Endothelial cell (in vitro differentiated cells): ENCODE results near the gene ACTL6B. TPM values are rescaled to one million over a fixed set of nuclear protein-coding genes. Genes with fewer than 3 reads are reported as not detected.
A peak's percentile ranks its signal among the peaks of the same experiment; 100 is the strongest.

ENCODE experiments used
- DNase-seq: peaks from one replicate; pipeline ENCODE4 v3.0.0; 2021; ENCODE audit warnings: low spot score
- H3K27ac Mint-ChIP-seq: one replicate; pipeline ENCODE4 v1.8.0; 2021; ENCODE audit warnings: mixed read lengths, inconsistent platforms; ENCODE audit not compliant: unreplicated experiment
- H3K27me3 Mint-ChIP-seq: one replicate; pipeline ENCODE4 v1.8.0; 2021; ENCODE audit warnings: mild to moderate bottlenecking, moderate library complexity, mixed read lengths, inconsistent platforms; ENCODE audit not compliant: unreplicated experiment
- H3K36me3 Mint-ChIP-seq: one replicate; pipeline ENCODE4 v1.8.0; 2021; ENCODE audit warnings: mild to moderate bottlenecking, low read depth, mixed read lengths, inconsistent platforms; ENCODE audit not compliant: unreplicated experiment
- H3K4me1 Mint-ChIP-seq: one replicate; pipeline ENCODE4 v1.8.0; 2021; ENCODE audit warnings: mild to moderate bottlenecking, mixed read lengths, inconsistent platforms; ENCODE audit not compliant: unreplicated experiment
- H3K4me3 Mint-ChIP-seq: one replicate; pipeline ENCODE4 v1.8.0; 2021; ENCODE audit warnings: mild to moderate bottlenecking, mixed read lengths, inconsistent platforms; ENCODE audit not compliant: unreplicated experiment
- H3K9me3 Mint-ChIP-seq: one replicate; pipeline ENCODE4 v1.8.0; 2021; ENCODE audit warnings: mixed read lengths, inconsistent platforms; ENCODE audit not compliant: unreplicated experiment
- total RNA-seq: library from RNA; stranded (reverse); fragmentation: NEBNext Ultra II Directional; extraction: Animal tissue kit (Norgen Biotek cat#: 25700); gene quantifications from one replicate; pipeline ENCODE4 v1.2.1, GENCODE V29; 2021; ENCODE audit not compliant: unreplicated experiment
- TF ChIP-seq, protein P1 (sequence below): fragments of 200-600 bp; sonication (generic); IDR thresholded peaks from one replicate; pipeline ENCODE4 v1.5.0; 2021; ENCODE audit warnings: antibody characterized with exemption; ENCODE audit not compliant: unreplicated experiment

ACTL6B gene
- total RNA-seq, 1 donor from 2014 or later, result not detected

DNA sequence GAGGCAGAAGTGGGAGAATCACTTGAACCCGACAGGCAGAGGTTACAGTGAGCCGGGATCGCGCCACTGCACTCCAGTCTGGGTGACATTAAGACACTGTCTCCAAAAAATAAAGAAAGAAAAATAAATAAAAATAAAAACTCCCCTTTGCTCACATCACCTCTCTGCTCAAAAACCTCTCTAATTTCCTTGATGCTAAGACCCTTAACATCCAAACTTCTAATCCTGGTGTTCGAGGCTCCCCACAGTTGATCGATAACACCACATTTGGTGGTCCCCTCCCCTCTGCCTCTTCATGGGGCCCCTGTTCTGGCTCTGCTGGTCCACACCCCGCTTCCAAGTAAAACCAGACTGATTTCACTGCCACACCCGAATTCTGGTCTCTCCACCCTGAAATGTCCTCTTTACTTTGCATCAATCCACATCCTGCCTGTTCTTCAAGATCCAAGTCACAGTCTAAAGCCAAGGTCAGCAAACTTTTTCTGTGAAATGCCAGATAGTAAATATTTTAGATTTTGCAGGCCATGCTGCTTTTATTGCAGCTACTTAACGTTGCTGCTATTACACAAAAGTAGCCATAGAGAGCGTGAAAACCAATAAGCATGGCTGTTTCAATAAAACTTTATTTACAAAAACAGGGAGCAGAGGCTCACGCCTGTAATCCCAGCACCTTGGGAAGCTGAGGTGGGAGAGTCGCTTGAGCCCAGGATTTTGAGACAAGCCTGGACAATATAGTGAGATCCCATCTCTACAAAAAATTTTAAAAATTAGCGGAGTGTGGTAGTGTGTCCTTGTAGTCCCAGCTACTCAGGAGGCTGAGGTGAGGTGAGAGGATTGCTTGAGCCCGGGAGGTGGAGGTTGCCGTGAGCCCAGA is 32.1 kb downstream of the ACTL6B start:
- no peaks in the 10 kb centered on the region for H3K9me3 Mint-ChIP-seq
- H3K27ac Mint-ChIP-seq, result peak overlapping the region; percentile 57
- no peaks in the 10 kb centered on the region for H3K4me1 Mint-ChIP-seq
- TF ChIP-seq, protein P1, sequence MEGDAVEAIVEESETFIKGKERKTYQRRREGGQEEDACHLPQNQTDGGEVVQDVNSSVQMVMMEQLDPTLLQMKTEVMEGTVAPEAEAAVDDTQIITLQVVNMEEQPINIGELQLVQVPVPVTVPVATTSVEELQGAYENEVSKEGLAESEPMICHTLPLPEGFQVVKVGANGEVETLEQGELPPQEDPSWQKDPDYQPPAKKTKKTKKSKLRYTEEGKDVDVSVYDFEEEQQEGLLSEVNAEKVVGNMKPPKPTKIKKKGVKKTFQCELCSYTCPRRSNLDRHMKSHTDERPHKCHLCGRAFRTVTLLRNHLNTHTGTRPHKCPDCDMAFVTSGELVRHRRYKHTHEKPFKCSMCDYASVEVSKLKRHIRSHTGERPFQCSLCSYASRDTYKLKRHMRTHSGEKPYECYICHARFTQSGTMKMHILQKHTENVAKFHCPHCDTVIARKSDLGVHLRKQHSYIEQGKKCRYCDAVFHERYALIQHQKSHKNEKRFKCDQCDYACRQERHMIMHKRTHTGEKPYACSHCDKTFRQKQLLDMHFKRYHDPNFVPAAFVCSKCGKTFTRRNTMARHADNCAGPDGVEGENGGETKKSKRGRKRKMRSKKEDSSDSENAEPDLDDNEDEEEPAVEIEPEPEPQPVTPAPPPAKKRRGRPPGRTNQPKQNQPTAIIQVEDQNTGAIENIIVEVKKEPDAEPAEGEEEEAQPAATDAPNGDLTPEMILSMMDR, result no peak
- H3K27me3 Mint-ChIP-seq, result peaks cover 11% of the 10 kb centered on the region
- H3K36me3 Mint-ChIP-seq, result peaks cover 9% of the 10 kb centered on the region
- no peak for DNase-seq
- H3K4me3 Mint-ChIP-seq, result peak overlapping the region; percentile 10

DNA sequence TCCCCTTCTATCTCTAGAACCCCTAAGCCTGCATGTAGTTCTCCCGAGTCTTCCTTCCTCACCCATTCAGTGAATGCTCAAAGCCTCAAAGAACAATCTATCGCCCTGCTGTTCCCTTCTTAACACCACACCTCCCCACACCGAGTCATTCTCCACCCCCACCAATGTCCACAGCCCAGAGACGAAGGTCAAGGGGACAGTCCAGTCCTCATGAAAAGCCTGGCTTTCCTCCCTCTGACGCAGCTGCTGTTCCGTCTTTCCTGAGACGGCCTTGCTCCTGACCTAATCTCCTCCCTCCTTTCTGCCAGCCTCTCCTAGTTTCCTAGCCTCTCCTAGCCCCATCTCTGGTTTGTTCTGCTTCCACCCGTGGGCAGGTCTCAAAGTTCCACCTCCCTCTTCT is 34.7 kb downstream of the ACTL6B start:
- Mint-ChIP-seq H3K36me3 (peaks cover 9% of the 10 kb centered on the region), H3K4me1 (no peaks in the 10 kb centered on the region), H3K27ac (no peak overlapping the region), H3K4me3 (peak overlapping the region; percentile 3), H3K27me3 (peaks cover 8% of the 10 kb centered on the region), H3K9me3 (no peaks in the 10 kb centered on the region)
- DNase-seq, result no peak
- TF ChIP-seq, protein P1, result no peak

DNA sequence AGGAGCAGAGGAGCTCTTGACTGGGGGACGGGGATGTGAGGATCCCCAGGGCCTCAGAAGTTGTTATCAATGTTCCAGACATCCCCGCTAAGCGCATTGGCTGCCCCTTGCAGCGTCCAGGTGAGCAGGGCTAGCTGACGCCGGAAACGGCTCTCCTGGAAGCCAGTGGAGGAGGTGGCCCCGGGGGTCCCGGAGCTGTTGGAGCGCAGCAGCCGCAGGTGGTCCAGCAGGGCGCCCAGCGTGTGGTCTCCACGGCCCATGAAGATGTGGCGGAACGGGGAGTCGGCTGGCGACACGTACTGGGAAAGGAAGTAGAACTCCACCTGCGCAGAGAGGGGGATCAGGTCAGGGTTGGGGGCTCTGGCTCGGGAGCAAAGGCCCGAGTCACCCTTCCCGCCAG is 35.4 kb downstream of the ACTL6B start:
- peaks cover 7% of the 10 kb centered on the region for H3K27me3 Mint-ChIP-seq
- no peak overlapping the region for H3K27ac Mint-ChIP-seq
- H3K9me3 Mint-ChIP-seq, result no peaks in the 10 kb centered on the region
- no peak overlapping the region for H3K4me3 Mint-ChIP-seq
- H3K36me3 Mint-ChIP-seq, result peaks cover 9% of the 10 kb centered on the region
- DNase-seq, result no peak
- TF ChIP-seq, protein P1, result no peak
- H3K4me1 Mint-ChIP-seq, result no peaks in the 10 kb centered on the region

DNA sequence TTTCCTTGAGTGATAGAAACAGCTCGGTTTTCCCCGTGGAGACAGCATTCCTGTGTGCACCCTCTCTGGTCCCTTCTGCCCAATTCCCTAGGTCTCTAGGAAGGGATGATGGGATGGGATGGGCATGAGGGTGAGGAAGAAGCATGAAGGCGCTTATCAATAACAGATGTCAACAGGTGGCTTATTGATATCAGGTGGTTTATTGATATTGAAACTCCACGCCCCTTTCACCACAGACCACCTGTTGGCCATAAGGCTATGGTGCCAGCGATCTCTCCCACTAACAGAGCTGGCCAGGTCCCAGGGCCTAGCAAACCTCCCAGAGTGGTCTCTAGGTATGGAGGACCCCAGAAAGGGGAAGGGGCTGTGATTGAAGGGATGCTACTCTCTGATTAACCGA is 36.0 kb downstream of the ACTL6B start:
- no peak overlapping the region for H3K4me3 Mint-ChIP-seq

More for the DNA sequence above, 36.0 kb downstream of the ACTL6B start:
- no peaks in the 10 kb centered on the region for H3K4me1 Mint-ChIP-seq
- peaks cover 9% of the 10 kb centered on the region for H3K36me3 Mint-ChIP-seq
- no peak overlapping the region for H3K27ac Mint-ChIP-seq
- H3K27me3 Mint-ChIP-seq, result peaks cover 5% of the 10 kb centered on the region
- H3K9me3 Mint-ChIP-seq, result no peaks in the 10 kb centered on the region
- TF ChIP-seq, protein P1, result no peak
- no peak for DNase-seq
